ENCODE measurements around the gene OPRM1.
"Not testable (repeated sequence)": the region's sequence is repeated elsewhere in the genome, so short reads cannot be mapped to it uniquely, and the experiment has no call there.

Gene OPRM1

GRCh38 chr6:154039231-154039842 is at the start of gene OPRM1:
TSS of gene OPRM1 (plus strand) at chr6:154039240. CDS start at chr6:154039545, 305 bp downstream.
- peak; percentile 17 for DNase-seq

GRCh38 chr6:153989989-153990388 is 49.1 kb upstream of the OPRM1 start:
- peak; percentile 53 for DNase-seq

GRCh38 chr6:153994004-153994403 is 45.0 kb upstream of the OPRM1 start:
- DNase-seq: no peak

- DNase-seq: no peak
Observed at GRCh38 chr6:153994811-153995210, 44.2 kb upstream of the OPRM1 start.

GRCh38 chr6:153997221-153997620 is 41.8 kb upstream of the OPRM1 start:
- DNase-seq: no peak

GRCh38 chr6:154001494-154002285 is 37.4 kb upstream of the OPRM1 start:
- DNase-seq: no peak

- no peak for DNase-seq
Observed at GRCh38 chr6:154002894-154003293, 36.1 kb upstream of the OPRM1 start.

- DNase-seq: no peak
Observed at GRCh38 chr6:154010371-154010770, 28.7 kb upstream of the OPRM1 start.

- peak; percentile 72 for DNase-seq
Observed at GRCh38 chr6:154012852-154013251, 26.2 kb upstream of the OPRM1 start.

- DNase-seq: no peak
Observed at GRCh38 chr6:154017786-154018185, 21.3 kb upstream of the OPRM1 start.

- no peak for DNase-seq
Observed at GRCh38 chr6:154030646-154031045, 8.4 kb upstream of the OPRM1 start.

GRCh38 chr6:154041001-154041400 is 2.0 kb downstream of the OPRM1 start:
- no peak for DNase-seq

GRCh38 chr6:154053141-154053540 is 14.1 kb downstream of the OPRM1 start:
- no peak for DNase-seq

- DNase-seq: no peak
Observed at GRCh38 chr6:154056536-154056935, 17.5 kb downstream of the OPRM1 start.

- DNase-seq: no peak
Observed at GRCh38 chr6:154057098-154057497, 18.1 kb downstream of the OPRM1 start.

- no peak for DNase-seq
Observed at GRCh38 chr6:154058963-154059680, 20.1 kb downstream of the OPRM1 start.

GRCh38 chr6:154060076-154060475 is 21.0 kb downstream of the OPRM1 start:
- no peak for DNase-seq

GRCh38 chr6:154070041-154070440 is 31.0 kb downstream of the OPRM1 start:
- DNase-seq: no peak

GRCh38 chr6:154070657-154071056 is 31.6 kb downstream of the OPRM1 start:
- no peak for DNase-seq

- DNase-seq: no peak
Observed at GRCh38 chr6:154071236-154071635, 32.2 kb downstream of the OPRM1 start.

- no peak for DNase-seq
Observed at GRCh38 chr6:154071711-154072110, 32.7 kb downstream of the OPRM1 start.

- DNase-seq: not testable (repeated sequence)
Observed at GRCh38 chr6:154078596-154078995, 39.6 kb downstream of the OPRM1 start.

- no peak for DNase-seq
Observed at GRCh38 chr6:154080461-154081189, 41.6 kb downstream of the OPRM1 start.
